Left lung (tissue), 10 donors: Measurements from ENCODE around the gene FGFRL1. TPM values are rescaled to one million over a fixed set of nuclear protein-coding genes. Genes with fewer than 3 reads are reported as not detected.

Experiments used
- ATAC-seq: fragments of 200-7000 bp; cut with Tn5 transposase; one replicate; pipeline ENCODE4 v1.9.1; 2020; ENCODE audit warnings: moderate library complexity
- DNase-seq, 4 donors: peaks; one replicate each; pipeline ENCODE4 v3.0.0-alpha.2; 2013 to 2020
- H3K27ac ChIP-seq, 2 donors: fragments of 200-600 bp; sonication (generic) in 1 of 2; one replicate each; pipeline versions ENCODE4 v1.5.0 to v1.8.0; 2020 to 2021
- H3K27me3 ChIP-seq, 2 donors: fragments of 200-600 bp; sonication (generic) in 1 of 2; one replicate each; pipeline versions ENCODE4 v1.5.0 to v1.8.0; 2020 to 2021
- H3K36me3 ChIP-seq, 2 donors: fragments of 200-600 bp; sonication (generic) in 1 of 2; one replicate each; pipeline versions ENCODE4 v1.5.0 to v1.8.0; 2020 to 2021
- H3K4me1 ChIP-seq, 2 donors: fragments of 200-600 bp; one replicate each; pipeline ENCODE4 v1.8.0; 2021
- H3K4me3 ChIP-seq, 2 donors: fragments of 200-600 bp; sonication (generic) in 1 of 2; one replicate each; pipeline versions ENCODE4 v1.5.0 to v1.8.0; 2020 to 2021; ENCODE audit warnings: mild to moderate bottlenecking in 1 of 2
- H3K9me3 ChIP-seq, 2 donors: fragments of 200-600 bp; sonication (generic) in 1 of 2; one replicate each; pipeline versions ENCODE4 v1.5.0 to v1.8.0; 2020 to 2021
- intact Hi-C, 2 donors: fragments of 100-400 bp; cut with DNase I; formaldehyde crosslinking; loops; one replicate each; pipeline versions ENCODE4 v1.11.2 to v1.14.2; 2022
- polyA plus RNA-seq, 6 donors: library from polyadenylated mRNA; unstranded; fragments of 120-200 nt; gene quantifications; one replicate each; pipeline ENCODE4 v1.2.1, GENCODE V29; 2013; ENCODE audit not compliant: insufficient read length in 6 of 6
- total RNA-seq, 2 donors: library from RNA; stranded (reverse); fragmentation: NEBNext Ultra II Directional; extraction: Animal tissue kit (Norgen Biotek cat#: 25700); gene quantifications; one replicate each; pipeline ENCODE4 v1.2.1, GENCODE V29; 2021
- TF ChIP-seq, protein P1 (sequence below), 2 donors: fragments of 200-600 bp; sonication (generic) in 1 of 2; IDR thresholded peaks; one replicate each; pipeline versions ENCODE4 v1.5.0 to v1.8.0; 2021; ENCODE audit warnings: antibody characterized with exemption in 2 of 2
- donor health status: DM: no; HTN: yes; CAD: no.
- donor health status: DM: no; HTN: no; CAD: no.

FGFRL1 gene
- total and polyA plus RNA-seq, 8 donors = 16.3 to 31.2 (median 21.3) TPM

DNA sequence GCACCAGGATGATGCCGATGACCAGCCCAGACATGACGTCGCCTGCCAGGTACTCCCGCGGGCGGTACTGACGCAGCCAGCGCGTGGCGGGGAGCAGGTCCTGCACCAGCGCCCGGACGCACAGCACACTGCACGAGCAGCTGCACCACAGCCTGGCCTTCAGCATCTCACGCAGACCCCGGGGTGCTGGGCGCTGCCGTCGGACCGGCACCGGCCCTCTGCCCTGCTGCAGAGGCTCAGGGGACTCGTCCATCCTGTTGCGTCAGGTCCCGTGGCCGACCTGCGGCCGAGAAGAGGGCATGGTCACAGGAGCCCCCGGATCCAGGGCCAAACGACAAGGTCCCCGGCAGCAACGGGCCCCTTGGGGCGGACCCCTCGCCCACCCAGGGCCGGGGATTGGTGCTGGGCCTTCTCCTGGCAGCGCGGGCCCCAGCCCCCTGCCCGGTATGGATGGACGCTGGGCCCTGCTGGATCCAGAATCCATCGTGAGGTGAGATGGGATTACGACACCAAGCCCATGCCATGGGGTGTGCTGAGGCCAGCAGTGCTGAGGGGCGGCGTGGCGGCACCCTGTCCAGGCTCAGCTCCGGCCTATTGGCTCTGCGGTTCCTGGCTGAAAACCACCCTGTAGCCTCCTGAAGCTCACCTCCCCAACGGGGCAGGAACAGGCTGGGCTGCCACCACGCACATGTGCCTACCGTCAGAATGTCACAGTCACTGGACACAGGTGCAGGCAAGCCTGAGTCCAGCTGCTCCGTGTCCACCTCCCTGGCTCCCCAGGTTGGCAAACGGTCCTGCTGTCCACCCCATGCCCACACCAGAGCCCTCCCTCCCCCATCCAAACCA lies 19.8 kb upstream of the FGFRL1 start:
- Histone ChIP-seq H3K4me3 (no peak overlapping the region), H3K9me3 (no peaks in the 10 kb centered on the region), H3K27ac (peak overlapping the region; percentile 70 to 83), H3K4me1 (peaks cover 8 to 14% of the 10 kb centered on the region in 2 donors), H3K27me3 (peaks cover 2 to 18% of the 10 kb centered on the region in 2 donors), H3K36me3 (peaks cover 0 to 30% of the 10 kb centered on the region in 2 donors)
- peak in 1 of 4 donors; percentile 79 for DNase-seq
- TF ChIP-seq, protein P1, sequence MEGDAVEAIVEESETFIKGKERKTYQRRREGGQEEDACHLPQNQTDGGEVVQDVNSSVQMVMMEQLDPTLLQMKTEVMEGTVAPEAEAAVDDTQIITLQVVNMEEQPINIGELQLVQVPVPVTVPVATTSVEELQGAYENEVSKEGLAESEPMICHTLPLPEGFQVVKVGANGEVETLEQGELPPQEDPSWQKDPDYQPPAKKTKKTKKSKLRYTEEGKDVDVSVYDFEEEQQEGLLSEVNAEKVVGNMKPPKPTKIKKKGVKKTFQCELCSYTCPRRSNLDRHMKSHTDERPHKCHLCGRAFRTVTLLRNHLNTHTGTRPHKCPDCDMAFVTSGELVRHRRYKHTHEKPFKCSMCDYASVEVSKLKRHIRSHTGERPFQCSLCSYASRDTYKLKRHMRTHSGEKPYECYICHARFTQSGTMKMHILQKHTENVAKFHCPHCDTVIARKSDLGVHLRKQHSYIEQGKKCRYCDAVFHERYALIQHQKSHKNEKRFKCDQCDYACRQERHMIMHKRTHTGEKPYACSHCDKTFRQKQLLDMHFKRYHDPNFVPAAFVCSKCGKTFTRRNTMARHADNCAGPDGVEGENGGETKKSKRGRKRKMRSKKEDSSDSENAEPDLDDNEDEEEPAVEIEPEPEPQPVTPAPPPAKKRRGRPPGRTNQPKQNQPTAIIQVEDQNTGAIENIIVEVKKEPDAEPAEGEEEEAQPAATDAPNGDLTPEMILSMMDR (IDR thresholded peaks at IDR 0.05) = no peak
- intact Hi-C loops = no loop called here
- no peak for ATAC-seq

DNA sequence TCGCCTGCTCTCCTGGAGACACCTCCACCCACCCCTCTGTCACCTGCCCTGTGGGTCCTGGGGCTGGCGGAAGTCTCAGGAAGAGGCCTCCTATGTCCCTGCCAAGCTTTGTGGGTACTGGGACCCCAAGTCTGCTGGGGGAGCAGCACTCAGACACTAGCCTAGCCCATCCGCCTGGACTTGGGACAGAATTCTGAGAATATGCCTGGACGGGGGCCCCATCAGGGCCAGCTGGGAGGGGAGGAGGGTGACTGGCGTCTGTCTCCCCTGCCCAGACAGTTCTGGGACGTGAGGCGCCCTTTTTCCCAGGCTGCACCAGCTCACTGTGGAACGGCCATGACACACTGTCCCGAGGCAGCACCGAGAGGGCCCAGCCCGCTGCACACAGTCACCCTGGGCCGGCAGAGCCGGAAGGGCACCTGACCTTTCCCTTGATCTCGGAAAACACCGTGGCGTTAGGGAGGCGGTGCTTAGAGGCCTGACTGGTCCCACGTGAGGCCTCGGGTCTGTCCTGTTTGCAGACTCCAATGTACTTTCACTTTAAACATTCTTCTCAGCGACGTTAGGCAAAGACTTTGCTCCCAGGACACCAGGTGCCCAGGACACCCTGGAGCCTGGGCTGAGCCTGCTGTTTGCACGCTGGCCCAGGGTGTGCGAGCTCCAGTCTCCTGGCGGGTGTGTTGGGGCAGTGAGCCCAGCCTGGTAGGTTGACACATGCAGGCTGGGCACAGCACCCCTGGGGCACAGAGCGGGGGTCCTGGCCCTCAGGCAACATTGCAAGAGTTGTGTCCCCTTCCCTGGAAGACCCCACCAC lies 18.9 kb upstream of the FGFRL1 start:
- TF ChIP-seq, protein P1 (IDR thresholded peaks at IDR 0.05) = no peak
- Histone ChIP-seq H3K27ac (peak overlapping the region; percentile 70 to 83), H3K9me3 (no peaks in the 10 kb centered on the region), H3K4me1 (peaks cover 6 to 16% of the 10 kb centered on the region in 2 donors), H3K36me3 (peaks cover 0 to 30% of the 10 kb centered on the region in 2 donors), H3K4me3 (no peak overlapping the region), H3K27me3 (peaks cover 11 to 26% of the 10 kb centered on the region in 2 donors)
- DNase-seq = peak in 3 of 4 donors; percentile 39 to 90 (median 83)
- ATAC-seq = peak; percentile 92
- intact Hi-C loops = no loop called here

DNA sequence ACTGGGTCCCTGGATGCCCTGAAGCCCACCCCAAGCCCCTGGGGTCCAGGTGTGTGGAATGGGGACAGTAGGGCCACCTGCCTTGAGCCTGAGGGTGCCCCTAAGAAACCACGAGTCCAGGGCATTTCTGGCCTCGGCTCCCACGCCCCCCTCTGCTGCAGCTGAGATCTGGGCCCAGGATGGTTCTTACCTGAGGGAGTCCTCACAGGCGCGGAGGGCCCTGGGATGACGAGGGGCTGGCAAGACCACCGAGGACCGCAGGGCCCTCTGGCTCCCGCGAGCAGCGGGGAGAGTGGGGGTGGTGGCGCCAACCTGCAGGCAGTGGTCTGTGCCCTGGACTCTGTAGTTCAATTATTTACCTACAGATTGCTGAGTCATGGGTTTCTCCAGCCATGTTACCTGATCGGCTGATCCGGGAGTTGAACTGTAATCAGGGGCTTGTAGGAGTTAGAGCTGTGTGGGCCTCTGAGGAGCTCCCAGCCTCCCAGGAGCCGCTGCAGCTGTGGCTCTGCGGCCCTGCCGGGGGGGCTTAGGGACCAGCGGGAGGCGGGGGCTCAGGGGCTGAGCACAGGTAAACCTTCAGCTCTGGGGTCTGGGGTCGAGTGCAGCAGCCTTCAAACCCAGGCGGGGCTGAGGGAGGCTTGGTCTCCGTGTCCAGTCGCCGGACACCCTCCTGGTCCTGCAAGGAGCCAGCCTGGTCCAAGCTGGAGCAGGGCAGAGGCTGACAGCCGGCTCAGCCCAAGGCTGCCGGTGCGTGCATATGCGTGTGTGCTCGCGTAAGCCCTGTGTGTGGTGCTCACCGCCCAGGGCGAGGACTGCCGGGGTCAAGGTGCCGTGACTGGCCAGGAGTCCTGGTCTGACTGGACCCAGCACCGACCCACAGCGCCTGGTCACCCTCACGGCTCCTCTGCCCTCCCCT lies 18.1 kb upstream of the FGFRL1 start, which contains the start of gene SLC26A1:
Gene SLC26A1 (minus strand): TSS at position 294 of the 919 bp plus-strand sequence. CDS start 1,701 bp downstream, outside the sequence.
- no peak for ATAC-seq
- H3K4me3 ChIP-seq = no peak within 1 kb of the TSS

DNA sequence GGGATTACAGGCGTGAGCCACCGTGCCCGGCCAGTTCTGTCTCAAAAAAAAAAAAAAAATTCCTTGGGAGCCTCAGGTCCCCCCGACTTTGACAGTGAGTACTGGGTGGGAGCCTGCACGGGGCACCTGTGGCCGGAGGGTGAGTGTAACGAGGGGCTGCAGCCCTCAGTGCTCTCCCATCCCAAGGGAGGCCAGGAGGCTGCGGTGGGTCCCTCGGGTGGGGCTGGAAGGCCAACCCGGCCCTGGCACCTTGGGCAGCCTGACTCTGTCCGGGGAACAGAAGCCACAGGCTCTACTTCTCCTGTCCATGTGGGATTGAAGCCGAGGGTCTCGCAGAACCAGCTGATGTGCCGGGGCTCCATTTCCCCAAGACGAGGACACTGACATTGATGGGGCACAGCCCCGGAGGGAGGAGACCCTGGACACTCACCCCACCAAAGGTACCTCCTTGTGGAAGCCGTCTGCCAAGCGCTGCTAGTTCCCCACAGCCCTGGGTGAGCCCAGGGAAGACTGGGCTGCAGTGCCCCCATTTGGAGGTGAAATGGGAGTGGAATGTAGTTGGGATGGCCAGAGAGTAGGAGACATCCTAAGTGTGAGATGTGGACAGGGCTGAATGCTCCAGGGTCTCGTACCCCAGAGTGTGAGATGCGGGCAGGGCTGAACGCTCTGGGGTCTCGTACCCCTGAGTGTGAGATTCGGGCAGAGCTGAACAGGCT lies 16.0 kb upstream of the FGFRL1 start:
- Histone ChIP-seq H3K9me3 (no peaks in the 10 kb centered on the region), H3K27ac (no peak overlapping the region), H3K4me3 (no peak overlapping the region), H3K4me1 (peaks cover 8 to 11% of the 10 kb centered on the region in 2 donors), H3K27me3 (peaks cover 26 to 56% of the 10 kb centered on the region in 2 donors), H3K36me3 (peaks cover 0 to 16% of the 10 kb centered on the region in 2 donors)
- TF ChIP-seq, protein P1 (IDR thresholded peaks at IDR 0.05) = no peak
- intact Hi-C loops = no loop called here
- ATAC-seq (no peak), DNase-seq (peak in 1 of 4 donors; percentile 68)

More for the DNA sequence above, 18.1 kb upstream of the FGFRL1 start, which contains the start of gene SLC26A1:
- H3K36me3 ChIP-seq = peaks cover 0 to 30% of the 10 kb centered on the region in 2 donors
- H3K4me1 ChIP-seq = peaks cover 8 to 13% of the 10 kb centered on the region in 2 donors
- TF ChIP-seq, protein P1 (IDR thresholded peaks at IDR 0.05) = no peak
- no peaks in the 10 kb centered on the region for H3K9me3 ChIP-seq
- peak in 1 of 4 donors; percentile 78 for DNase-seq
- intact Hi-C loops = no loop called here
- peaks cover 19 to 35% of the 10 kb centered on the region in 2 donors for H3K27me3 ChIP-seq
- H3K27ac ChIP-seq = peak within 1 kb of the TSS; percentile 70 to 83
